Tongue (tissue), 2 donors: ENCODE data around the gene TRDN. TPM values are rescaled to one million over a fixed set of nuclear protein-coding genes. Genes with fewer than 3 reads are reported as not detected.
A peak's percentile ranks its signal among the peaks of the same experiment; 100 is the strongest.
"Not testable (repeated sequence)": the region's sequence is repeated elsewhere in the genome, so short reads cannot be mapped to it uniquely, and the experiment has no call there.

Source experiments
- DNase-seq: peaks from one replicate; pipeline ENCODE4 v3.0.0-alpha.2; 2015
- total RNA-seq: library from RNA; depleted of rRNA; stranded (reverse); fragments of >200 nt; gene quantifications from one replicate; pipeline ENCODE4 v1.2.3, GENCODE V29; 2014

Gene TRDN
- total RNA-seq, 1 donor from 2014 or later = 249 TPM

GRCh38 chr6:123562264-123562663, 74.5 kb downstream of the TRDN start:
- no peak for DNase-seq

- DNase-seq = not testable (repeated sequence)
Observed at GRCh38 chr6:123559816-123560215, 76.9 kb downstream of the TRDN start.

- not testable (repeated sequence) for DNase-seq
Observed at GRCh38 chr6:123557474-123557873, 79.3 kb downstream of the TRDN start.

GRCh38 chr6:123551939-123552707, 84.6 kb downstream of the TRDN start:
- DNase-seq = peak; percentile 37

- DNase-seq = no peak
Observed at GRCh38 chr6:123550052-123550617, 86.6 kb downstream of the TRDN start.

- no peak for DNase-seq
Observed at GRCh38 chr6:123549476-123549875, 87.3 kb downstream of the TRDN start.

GRCh38 chr6:123547216-123547978, 89.4 kb downstream of the TRDN start:
- no peak for DNase-seq

GRCh38 chr6:123546537-123546936, 90.2 kb downstream of the TRDN start:
- DNase-seq = no peak

GRCh38 chr6:123541462-123541861, 95.3 kb downstream of the TRDN start:
- DNase-seq = no peak

GRCh38 chr6:123533862-123534648, 102.7 kb downstream of the TRDN start:
- no peak for DNase-seq

GRCh38 chr6:123529843-123530242, 106.9 kb downstream of the TRDN start:
- no peak for DNase-seq

- no peak for DNase-seq
Observed at GRCh38 chr6:123529058-123529457, 107.7 kb downstream of the TRDN start.

GRCh38 chr6:123527406-123527805, 109.3 kb downstream of the TRDN start:
- no peak for DNase-seq

- no peak for DNase-seq
Observed at GRCh38 chr6:123526128-123526527, 110.6 kb downstream of the TRDN start.

GRCh38 chr6:123524781-123525180, 112.0 kb downstream of the TRDN start:
- DNase-seq = no peak

GRCh38 chr6:123520217-123520616, 116.5 kb downstream of the TRDN start:
- DNase-seq = no peak

GRCh38 chr6:123519189-123519505, 117.6 kb downstream of the TRDN start:
- peak; percentile 36 for DNase-seq

- peak; percentile 28 for DNase-seq
Observed at GRCh38 chr6:123518441-123519188, 118.1 kb downstream of the TRDN start.

GRCh38 chr6:123515715-123516114, 121.0 kb downstream of the TRDN start:
- DNase-seq = no peak

GRCh38 chr6:123509112-123509511, 127.6 kb downstream of the TRDN start:
- no peak for DNase-seq

- DNase-seq = no peak
Observed at GRCh38 chr6:123508290-123508689, 128.5 kb downstream of the TRDN start.

- no peak for DNase-seq
Observed at GRCh38 chr6:123507582-123507981, 129.2 kb downstream of the TRDN start.
